SU-DHL-6 (cell line): ENCODE measurements around the gene RASA2.

Experiments used
- CTCF ChIP-seq: fragments of 200-600 bp; sonication (generic); IDR thresholded peaks from one replicate; pipeline ENCODE4 v1.5.1; 2017; ENCODE audit warnings: antibody characterized with exemption, mild to moderate bottlenecking, low read length, moderate library complexity; ENCODE audit not compliant: insufficient read depth, poor library complexity, severe bottlenecking
- EZH2phosphoT487 ChIP-seq: fragments of 200-600 bp; sonication (generic), shearing (Covaris generic); conservative IDR thresholded peaks from 2 replicates; pipeline ENCODE4 v1.6.1; 2018; ENCODE audit warnings: mild to moderate bottlenecking, antibody characterized with exemption, low read length, moderate library complexity, mixed read lengths

DNA sequence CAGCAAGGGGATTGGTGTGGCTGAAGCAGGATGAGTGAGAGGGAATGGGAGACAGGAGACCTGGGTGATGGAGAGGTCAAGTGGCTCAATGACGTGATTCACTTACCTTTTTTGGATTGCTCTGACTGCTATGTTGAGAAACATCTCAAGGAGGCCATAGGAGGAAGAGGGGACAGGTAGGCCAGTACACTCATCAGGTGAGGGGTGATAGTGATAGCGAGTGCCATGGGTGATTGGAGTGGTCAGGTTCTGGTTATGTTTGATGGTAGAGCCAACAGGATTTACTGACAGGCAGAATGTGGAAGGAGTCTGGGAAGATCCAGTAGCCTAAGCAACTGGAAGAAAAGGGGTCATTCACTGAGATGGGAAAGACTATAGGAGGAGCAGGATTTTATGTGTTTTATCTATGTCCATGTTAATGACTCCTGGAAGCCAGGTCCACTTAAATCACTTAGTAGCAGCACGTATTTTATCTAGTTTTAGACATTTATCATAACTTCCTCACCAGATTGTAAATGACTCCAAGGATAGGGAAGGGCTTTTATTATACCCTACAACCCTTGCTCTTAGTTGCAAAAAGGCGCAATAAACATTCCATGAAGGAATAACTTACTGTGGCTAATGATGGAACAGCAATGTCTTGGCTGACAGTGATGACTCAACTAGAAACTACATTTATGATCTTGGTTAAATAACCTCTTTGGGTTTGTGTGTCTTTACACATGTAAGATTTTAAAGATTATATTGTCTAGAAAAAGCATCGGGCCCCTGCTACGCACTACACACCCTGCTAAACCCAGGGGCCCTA, 131.5 kb downstream of the RASA2 start:
- TF ChIP-seq CTCF: no peak
- no peak for TF ChIP-seq EZH2phosphoT487
